Neural cell (in vitro differentiated cells): Measurements from ENCODE around the gene PRR18. TPM values are rescaled to one million over a fixed set of nuclear protein-coding genes. Genes with fewer than 3 reads are reported as not detected.

Source experiments
- H2AFZ ChIP-seq: fragments of 200-600, 300-800 bp; sonication (generic), shearing (Covaris generic); 2 replicates; pipeline ENCODE4 v1.6.0; 2014; ENCODE audit warnings: low read depth, mild to moderate bottlenecking, antibody characterized with exemption, low read length, moderate library complexity
- H3F3A ChIP-seq: fragments of 200-600 bp; shearing (Covaris generic); 2 replicates; pipeline ENCODE4 v1.6.1; 2016; ENCODE audit warnings: mild to moderate bottlenecking, moderate library complexity, mixed read lengths, antibody characterized with exemption, low read length; ENCODE audit not compliant: insufficient read depth, poor library complexity, severe bottlenecking
- H3K27ac ChIP-seq: fragments of 200-600, 300-800 bp; sonication (generic), shearing (Covaris generic); 2 replicates; pipeline ENCODE4 v1.5.1; 2014; ENCODE audit warnings: mild to moderate bottlenecking, low read length, moderate library complexity
- H3K27me3 ChIP-seq: fragments of 300-800, 200-600 bp; sonication (generic), shearing (Covaris generic); 2 replicates; pipeline ENCODE4 v1.6.0; 2014; ENCODE audit warnings: mild to moderate bottlenecking, low read depth, low read length, moderate library complexity; ENCODE audit not compliant: insufficient read depth
- H3K36me3 ChIP-seq: fragments of 300-800, 200-600 bp; sonication (generic), shearing (Covaris generic); 2 replicates; pipeline ENCODE4 v1.5.1; 2014; ENCODE audit warnings: mild to moderate bottlenecking, antibody characterized with exemption, low read length, moderate library complexity; ENCODE audit not compliant: insufficient read depth
- H3K4me2 ChIP-seq: fragments of 300-800, 200-600 bp; sonication (generic), shearing (Covaris generic); 2 replicates; pipeline ENCODE4 v1.6.0; 2014; ENCODE audit warnings: mild to moderate bottlenecking, low read length
- H3K4me3 ChIP-seq: fragments of 300-800, 200-600 bp; sonication (generic), shearing (Covaris generic); 2 replicates; pipeline ENCODE4 v1.5.1; 2014; ENCODE audit warnings: mild to moderate bottlenecking, low read length, moderate library complexity
- H3K79me2 ChIP-seq: fragments of 200-600 bp; shearing (Covaris generic); replicated peaks from 2 replicates; pipeline ENCODE4 v1.6.0; 2014; ENCODE audit warnings: mild to moderate bottlenecking, low read length, moderate library complexity; ENCODE audit not compliant: insufficient read depth
- H3K9ac ChIP-seq: fragments of 300-800, 200-600 bp; sonication (generic), shearing (Covaris generic); 2 replicates; pipeline ENCODE4 v1.6.1; 2016; ENCODE audit warnings: mild to moderate bottlenecking, low read length, mixed read lengths
- H3K9me2 ChIP-seq: fragments of 200-600 bp; shearing (Covaris generic); 2 replicates; pipeline ENCODE4 v1.6.1; 2016; ENCODE audit warnings: mild to moderate bottlenecking, low read length, mixed read lengths; ENCODE audit not compliant: insufficient read depth
- H3K9me3 ChIP-seq: fragments of 200-600, 300-800 bp; sonication (generic), shearing (Covaris generic); 2 replicates; pipeline ENCODE4 v1.6.1; 2016; ENCODE audit warnings: mild to moderate bottlenecking, mixed run types, low read length, moderate library complexity, mixed read lengths
- H4K20me1 ChIP-seq: fragments of 200-600 bp; shearing (Covaris generic); 2 replicates; pipeline ENCODE4 v1.6.1; 2016; ENCODE audit warnings: mild to moderate bottlenecking, mixed run types; ENCODE audit not compliant: insufficient read depth
- EP300 ChIP-seq: fragments of 450-650 bp; conservative IDR thresholded peaks from 2 replicates; pipeline ENCODE4 v1.6.1; 2014; ENCODE audit warnings: antibody characterized with exemption, mild to moderate bottlenecking, moderate library complexity; ENCODE audit not compliant: poor library complexity, severe bottlenecking
- EZH2 ChIP-seq: fragments of 200-600, 300-800 bp; shearing (Covaris generic), sonication (generic); IDR thresholded peaks from 2 replicates; pipeline ENCODE4 v1.6.1; 2014; ENCODE audit warnings: antibody characterized with exemption, low read length, borderline replicate concordance, mild to moderate bottlenecking; ENCODE audit not compliant: insufficient read depth, poor library complexity, severe bottlenecking
- MXI1 ChIP-seq: fragments of 450-650 bp; conservative IDR thresholded peaks from 2 replicates; pipeline ENCODE4 v1.6.1; 2014; ENCODE audit warnings: antibody characterized with exemption, mild to moderate bottlenecking; ENCODE audit not compliant: poor library complexity, severe bottlenecking
- POLR2AphosphoS5 ChIP-seq: IDR thresholded peaks from 2 replicates; pipeline ENCODE4 v1.6.1; 2012
- RAD21 ChIP-seq: fragments of 450-650 bp; conservative IDR thresholded peaks from 2 replicates; pipeline ENCODE4 v1.6.1; 2014; ENCODE audit warnings: antibody characterized with exemption, mild to moderate bottlenecking, moderate library complexity
- SMC3 ChIP-seq: fragments of 450-650 bp; conservative IDR thresholded peaks from 2 replicates; pipeline ENCODE4 v1.6.1; 2014; ENCODE audit warnings: antibody characterized with exemption, mild to moderate bottlenecking, moderate library complexity; ENCODE audit not compliant: poor library complexity
- TAF1 ChIP-seq: IDR thresholded peaks from 2 replicates; pipeline ENCODE4 v1.6.1; 2012; ENCODE audit warnings: low read depth
- polyA plus RNA-seq: library from polyadenylated mRNA; depleted of rRNA; stranded (reverse); fragments of >200 nt; gene quantifications from 2 replicates; pipeline ENCODE4 v1.2.3, GENCODE V29; 2014
- TF ChIP-seq, protein P1 (sequence below): IDR thresholded peaks from 2 replicates; pipeline ENCODE4 v1.6.1; 2012; ENCODE audit warnings: borderline replicate concordance
- TF ChIP-seq, protein P2 (sequence below): fragments of 450-650 bp; IDR thresholded peaks from 2 replicates; pipeline ENCODE4 v1.5.1; 2014; ENCODE audit warnings: antibody characterized with exemption, mild to moderate bottlenecking, moderate library complexity; ENCODE audit not compliant: poor library complexity, severe bottlenecking

PRR18 gene
- polyA plus RNA-seq, 1 donor from 2014 or later = not detected

DNA sequence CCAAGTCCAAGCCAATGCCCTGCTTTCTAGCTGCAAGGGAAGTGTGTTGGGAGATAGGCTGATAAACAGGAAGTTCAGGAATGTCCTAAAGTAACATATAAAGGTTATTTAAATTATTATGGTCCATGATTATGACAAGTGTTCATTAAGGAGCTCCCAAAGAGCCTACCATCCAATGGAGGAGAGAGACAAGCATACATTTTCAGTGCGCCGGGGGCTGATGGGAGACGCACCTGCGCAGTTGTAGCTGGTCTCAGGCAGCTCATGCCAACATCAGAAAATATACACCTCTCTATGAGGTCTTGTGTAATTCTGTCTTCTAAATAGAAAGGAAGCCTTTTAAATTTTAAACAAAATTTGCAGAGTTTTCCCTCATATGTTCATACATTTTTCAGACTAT lies 46.8 kb upstream of the PRR18 start:
- Histone ChIP-seq H3K36me3 (no peaks in the 10 kb centered on the region), H4K20me1 (no peaks in the 10 kb centered on the region), H3K4me2 (no peak overlapping the region), H2AFZ (no peak overlapping the region), H3K27ac (no peak overlapping the region), H3F3A (no peaks in the 10 kb centered on the region), H3K27me3 (no peaks in the 10 kb centered on the region), H3K4me3 (no peak overlapping the region), H3K9ac (no peak overlapping the region), H3K79me2 (no peaks in the 10 kb centered on the region), H3K9me3 (peaks cover 4% of the 10 kb centered on the region), H3K9me2 (no peaks in the 10 kb centered on the region)
- no peak for TF ChIP-seq TAF1

DNA sequence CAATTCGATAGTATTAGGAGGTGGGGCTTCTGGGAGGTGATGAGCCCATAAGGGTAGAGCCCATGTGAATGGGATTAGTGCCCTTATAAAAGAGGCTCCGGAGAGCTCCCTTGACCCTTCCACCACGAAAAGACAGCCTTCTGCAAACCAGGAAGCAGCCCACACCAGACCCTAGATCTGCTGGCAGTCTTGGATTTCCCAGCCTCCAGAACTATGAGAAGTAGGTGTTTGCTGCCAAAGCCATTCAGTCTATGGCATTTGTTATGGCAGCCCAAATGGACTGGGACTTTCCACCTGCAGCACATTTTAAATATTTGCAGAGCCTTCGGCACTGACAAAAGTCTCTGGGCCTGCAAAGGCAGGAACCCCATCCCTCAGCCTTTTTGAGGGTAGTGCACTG lies 46.0 kb upstream of the PRR18 start:
- Histone ChIP-seq H3K27ac (no peak overlapping the region), H3K9ac (no peak overlapping the region), H3K27me3 (no peaks in the 10 kb centered on the region), H4K20me1 (no peaks in the 10 kb centered on the region), H2AFZ (no peak overlapping the region), H3K36me3 (no peaks in the 10 kb centered on the region), H3K4me3 (no peak overlapping the region), H3K4me2 (no peak overlapping the region), H3K79me2 (no peaks in the 10 kb centered on the region), H3K9me3 (peaks cover 4% of the 10 kb centered on the region), H3F3A (no peaks in the 10 kb centered on the region), H3K9me2 (no peaks in the 10 kb centered on the region)
- TF ChIP-seq RAD21 = no peak
- TF ChIP-seq, protein P1, sequence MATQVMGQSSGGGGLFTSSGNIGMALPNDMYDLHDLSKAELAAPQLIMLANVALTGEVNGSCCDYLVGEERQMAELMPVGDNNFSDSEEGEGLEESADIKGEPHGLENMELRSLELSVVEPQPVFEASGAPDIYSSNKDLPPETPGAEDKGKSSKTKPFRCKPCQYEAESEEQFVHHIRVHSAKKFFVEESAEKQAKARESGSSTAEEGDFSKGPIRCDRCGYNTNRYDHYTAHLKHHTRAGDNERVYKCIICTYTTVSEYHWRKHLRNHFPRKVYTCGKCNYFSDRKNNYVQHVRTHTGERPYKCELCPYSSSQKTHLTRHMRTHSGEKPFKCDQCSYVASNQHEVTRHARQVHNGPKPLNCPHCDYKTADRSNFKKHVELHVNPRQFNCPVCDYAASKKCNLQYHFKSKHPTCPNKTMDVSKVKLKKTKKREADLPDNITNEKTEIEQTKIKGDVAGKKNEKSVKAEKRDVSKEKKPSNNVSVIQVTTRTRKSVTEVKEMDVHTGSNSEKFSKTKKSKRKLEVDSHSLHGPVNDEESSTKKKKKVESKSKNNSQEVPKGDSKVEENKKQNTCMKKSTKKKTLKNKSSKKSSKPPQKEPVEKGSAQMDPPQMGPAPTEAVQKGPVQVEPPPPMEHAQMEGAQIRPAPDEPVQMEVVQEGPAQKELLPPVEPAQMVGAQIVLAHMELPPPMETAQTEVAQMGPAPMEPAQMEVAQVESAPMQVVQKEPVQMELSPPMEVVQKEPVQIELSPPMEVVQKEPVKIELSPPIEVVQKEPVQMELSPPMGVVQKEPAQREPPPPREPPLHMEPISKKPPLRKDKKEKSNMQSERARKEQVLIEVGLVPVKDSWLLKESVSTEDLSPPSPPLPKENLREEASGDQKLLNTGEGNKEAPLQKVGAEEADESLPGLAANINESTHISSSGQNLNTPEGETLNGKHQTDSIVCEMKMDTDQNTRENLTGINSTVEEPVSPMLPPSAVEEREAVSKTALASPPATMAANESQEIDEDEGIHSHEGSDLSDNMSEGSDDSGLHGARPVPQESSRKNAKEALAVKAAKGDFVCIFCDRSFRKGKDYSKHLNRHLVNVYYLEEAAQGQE = no peak
- TF ChIP-seq, protein P2, sequence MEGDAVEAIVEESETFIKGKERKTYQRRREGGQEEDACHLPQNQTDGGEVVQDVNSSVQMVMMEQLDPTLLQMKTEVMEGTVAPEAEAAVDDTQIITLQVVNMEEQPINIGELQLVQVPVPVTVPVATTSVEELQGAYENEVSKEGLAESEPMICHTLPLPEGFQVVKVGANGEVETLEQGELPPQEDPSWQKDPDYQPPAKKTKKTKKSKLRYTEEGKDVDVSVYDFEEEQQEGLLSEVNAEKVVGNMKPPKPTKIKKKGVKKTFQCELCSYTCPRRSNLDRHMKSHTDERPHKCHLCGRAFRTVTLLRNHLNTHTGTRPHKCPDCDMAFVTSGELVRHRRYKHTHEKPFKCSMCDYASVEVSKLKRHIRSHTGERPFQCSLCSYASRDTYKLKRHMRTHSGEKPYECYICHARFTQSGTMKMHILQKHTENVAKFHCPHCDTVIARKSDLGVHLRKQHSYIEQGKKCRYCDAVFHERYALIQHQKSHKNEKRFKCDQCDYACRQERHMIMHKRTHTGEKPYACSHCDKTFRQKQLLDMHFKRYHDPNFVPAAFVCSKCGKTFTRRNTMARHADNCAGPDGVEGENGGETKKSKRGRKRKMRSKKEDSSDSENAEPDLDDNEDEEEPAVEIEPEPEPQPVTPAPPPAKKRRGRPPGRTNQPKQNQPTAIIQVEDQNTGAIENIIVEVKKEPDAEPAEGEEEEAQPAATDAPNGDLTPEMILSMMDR = no peak
- TF ChIP-seq SMC3 = no peak
- TF ChIP-seq TAF1 = no peak
- TF ChIP-seq POLR2AphosphoS5 = no peak
- TF ChIP-seq EZH2 = no peak
- TF ChIP-seq MXI1 = no peak
- TF ChIP-seq EP300 = no peak

DNA sequence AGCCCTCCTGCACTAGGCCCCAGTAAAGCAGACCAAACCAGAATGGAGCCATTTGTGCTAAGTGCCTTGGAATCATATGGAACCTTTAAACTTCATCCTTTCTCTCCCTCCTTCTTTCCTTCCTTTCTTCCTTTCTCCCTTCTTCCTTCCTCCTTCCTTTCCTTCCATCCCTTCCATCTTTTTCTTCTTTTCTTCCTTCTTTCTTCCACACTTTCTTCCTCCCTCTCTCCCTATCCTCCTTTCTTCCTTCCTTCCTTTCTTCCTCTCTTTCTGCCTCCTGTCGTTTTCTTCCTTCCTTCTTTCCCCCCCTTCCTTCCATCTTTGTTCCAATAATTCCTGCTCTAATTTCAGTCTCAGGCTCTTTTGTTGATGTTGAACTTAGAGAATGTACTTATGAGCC lies 45.3 kb upstream of the PRR18 start:
- Histone ChIP-seq H3K4me2 (no peak overlapping the region), H3K27me3 (no peaks in the 10 kb centered on the region), H3K9me3 (peaks cover 4% of the 10 kb centered on the region), H3K9ac (no peak overlapping the region), H3K36me3 (no peaks in the 10 kb centered on the region), H3K9me2 (no peaks in the 10 kb centered on the region), H3K79me2 (no peaks in the 10 kb centered on the region), H4K20me1 (no peaks in the 10 kb centered on the region), H3F3A (no peaks in the 10 kb centered on the region), H3K27ac (no peak overlapping the region), H3K4me3 (no peak overlapping the region), H2AFZ (no peak overlapping the region)
- TF ChIP-seq, protein P2 = no peak
- TF ChIP-seq EZH2 = no peak
- no peak for TF ChIP-seq POLR2AphosphoS5
- TF ChIP-seq, protein P1 = no peak
- TF ChIP-seq TAF1 = no peak
- TF ChIP-seq SMC3 = no peak
- no peak for TF ChIP-seq EP300
